T-helper 2 cell treated with Interferon-gamma antibody and Interleukin-4, amounts not matched to agents 5 μg/mL and 100 μg/mL, for 36 hours (primary cell): Measurements from ENCODE around the gene SLC39A11.
"Not testable (repeated sequence)": the region's sequence is repeated elsewhere in the genome, so short reads cannot be mapped to it uniquely, and the experiment has no call there.

Experiments
- DNase-seq: peaks from one replicate; pipeline ENCODE4 v3.0.0; 2021; ENCODE audit warnings: low spot score
- H3K27ac Mint-ChIP-seq: one replicate; pipeline ENCODE4 v1.8.0; 2021; ENCODE audit warnings: mild to moderate bottlenecking, mixed read lengths
- H3K27me3 Mint-ChIP-seq: one replicate; pipeline ENCODE4 v1.8.0; 2021; ENCODE audit warnings: low read depth, mixed read lengths
- H3K36me3 Mint-ChIP-seq: one replicate; pipeline ENCODE4 v1.8.0; 2021; ENCODE audit warnings: low read depth, mixed read lengths
- H3K4me1 Mint-ChIP-seq: one replicate; pipeline ENCODE4 v1.8.0; 2021; ENCODE audit warnings: low read depth, mixed read lengths
- H3K4me3 Mint-ChIP-seq: one replicate; pipeline ENCODE4 v1.8.0; 2022; ENCODE audit warnings: mild to moderate bottlenecking, moderate library complexity, mixed read lengths
- H3K9me3 Mint-ChIP-seq: one replicate; pipeline ENCODE4 v1.8.0; 2021; ENCODE audit warnings: mixed read lengths

Gene SLC39A11

DNA sequence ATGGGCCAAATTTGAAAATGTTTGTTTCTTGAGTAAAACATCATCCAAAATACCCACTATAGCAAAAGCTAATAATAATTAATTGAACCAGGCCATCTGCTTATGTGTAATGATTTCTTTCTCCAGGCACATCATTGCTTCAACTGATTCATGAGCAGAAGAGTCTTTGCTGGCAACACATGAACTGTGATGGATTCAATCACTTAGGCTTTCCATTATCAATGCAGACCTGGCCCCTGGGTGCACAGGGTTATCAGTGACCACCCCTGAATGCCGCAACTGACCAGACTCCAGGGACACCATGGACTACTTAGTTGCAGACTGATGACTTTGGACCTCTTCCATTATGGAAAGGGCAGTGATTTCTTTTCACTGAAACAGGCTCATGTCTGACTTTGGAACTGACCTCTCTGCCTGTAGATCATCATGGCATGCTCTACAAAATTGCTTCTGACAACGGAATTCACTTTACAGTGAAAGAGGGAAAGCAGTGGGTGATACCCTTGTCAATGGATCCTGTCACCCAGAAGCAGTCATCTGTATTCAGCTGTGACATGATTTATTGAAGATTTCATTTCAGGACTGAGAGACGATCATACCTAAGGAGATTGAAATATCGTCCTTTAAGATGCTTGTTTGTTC, 448.8 kb downstream of the SLC39A11 start:
- DNase-seq, result no peak
- H3K27me3 Mint-ChIP-seq, result peaks cover 3% of the 10 kb centered on the region

DNA sequence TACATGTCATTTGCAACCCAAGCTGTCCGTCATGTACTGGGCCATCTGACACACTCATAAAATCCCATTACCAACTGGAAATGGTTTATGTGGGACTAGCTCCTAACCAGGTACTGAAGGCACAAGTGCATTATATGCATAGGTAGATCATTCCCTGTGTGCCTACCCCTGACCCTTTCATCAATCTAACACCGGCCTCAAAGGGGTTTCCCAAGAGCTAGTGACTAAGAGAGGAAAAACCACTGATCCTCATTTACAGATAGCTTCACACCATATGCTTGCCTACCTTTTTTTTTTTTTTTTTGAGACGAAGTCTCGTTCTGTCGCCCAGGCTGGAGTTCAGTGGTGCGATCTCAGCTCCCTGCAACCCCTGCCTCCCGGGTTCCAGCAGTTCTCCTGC, 449.8 kb downstream of the SLC39A11 start:
- no peaks in the 10 kb centered on the region for H3K9me3 Mint-ChIP-seq
- no peak overlapping the region for H3K4me3 Mint-ChIP-seq
- no peak overlapping the region for H3K27ac Mint-ChIP-seq
- no peak for DNase-seq
- H3K27me3 Mint-ChIP-seq, result peaks cover 3% of the 10 kb centered on the region
- no peaks in the 10 kb centered on the region for H3K4me1 Mint-ChIP-seq
- H3K36me3 Mint-ChIP-seq, result no peaks in the 10 kb centered on the region

More for the DNA sequence above, 448.8 kb downstream of the SLC39A11 start:
- Mint-ChIP-seq H3K4me3 (no peak overlapping the region), H3K4me1 (no peaks in the 10 kb centered on the region), H3K27ac (no peak overlapping the region), H3K9me3 (no peaks in the 10 kb centered on the region), H3K36me3 (no peaks in the 10 kb centered on the region)

DNA sequence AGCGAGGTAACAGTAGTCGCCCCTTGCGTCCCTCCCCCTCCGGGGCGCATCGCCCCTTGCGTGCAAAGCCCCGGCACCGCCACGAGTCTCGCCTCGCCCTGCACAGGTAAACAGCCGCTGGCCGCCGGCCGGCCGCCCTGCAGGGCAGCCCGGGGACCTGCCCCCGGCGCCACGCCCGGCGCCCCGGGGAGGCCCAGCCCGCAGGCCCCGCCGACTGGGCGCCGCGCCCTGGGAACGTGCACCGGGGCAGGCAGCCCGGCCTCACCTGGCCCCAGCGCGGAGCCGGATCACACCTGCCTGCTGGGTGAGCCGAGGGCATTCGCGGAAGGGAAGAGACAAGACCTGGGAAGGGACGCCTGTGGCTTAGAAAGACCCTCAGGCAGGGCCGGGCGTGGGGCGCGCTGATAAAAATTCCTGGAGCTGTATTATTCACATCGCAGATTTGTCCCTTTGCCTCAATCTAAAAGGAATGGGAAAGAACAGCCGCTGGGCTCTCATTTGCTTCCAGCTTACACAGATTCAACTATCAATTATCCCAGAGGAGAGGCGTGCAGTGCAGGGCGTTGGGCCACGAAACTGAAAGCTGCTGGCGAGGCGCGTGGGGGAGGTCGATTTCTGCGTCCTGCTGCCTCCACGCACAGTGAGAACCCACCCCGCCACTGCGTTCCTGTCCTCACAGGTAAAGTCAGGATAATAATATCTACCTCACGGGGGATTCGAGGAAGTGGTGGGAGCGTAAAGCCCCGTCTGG, 451.9 kb downstream of the SLC39A11 start:
- no peaks in the 10 kb centered on the region for H3K4me1 Mint-ChIP-seq
- H3K27me3 Mint-ChIP-seq, result peaks cover 9% of the 10 kb centered on the region
- no peak overlapping the region for H3K27ac Mint-ChIP-seq
- no peaks in the 10 kb centered on the region for H3K36me3 Mint-ChIP-seq
- H3K9me3 Mint-ChIP-seq, result no peaks in the 10 kb centered on the region
- no peak for DNase-seq
- no peak overlapping the region for H3K4me3 Mint-ChIP-seq

DNA sequence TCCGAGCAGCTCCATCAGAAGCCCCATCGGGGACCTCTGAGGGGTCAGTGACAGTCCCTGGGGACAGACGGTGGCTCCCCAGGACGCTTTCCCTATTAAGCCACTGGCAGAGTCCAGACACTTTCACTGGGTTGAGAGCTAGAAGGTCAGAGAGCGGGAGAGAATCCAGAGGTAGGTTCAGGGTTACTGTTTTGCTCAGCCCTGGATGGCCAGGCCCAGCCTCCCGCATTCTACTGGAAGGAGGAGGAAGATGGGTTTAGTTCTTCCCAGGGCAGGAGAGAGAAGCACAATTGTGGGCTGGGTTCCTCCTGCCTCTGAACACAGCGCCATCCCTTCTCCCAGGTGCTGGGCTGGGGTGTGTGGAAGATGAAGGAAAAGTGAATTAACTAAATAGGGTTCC, 452.8 kb downstream of the SLC39A11 start:
- Mint-ChIP-seq H3K27ac (no peak overlapping the region), H3K4me1 (peaks cover 8% of the 10 kb centered on the region), H3K9me3 (no peaks in the 10 kb centered on the region), H3K27me3 (peaks cover 9% of the 10 kb centered on the region), H3K36me3 (no peaks in the 10 kb centered on the region), H3K4me3 (no peak overlapping the region)
- no peak for DNase-seq

DNA sequence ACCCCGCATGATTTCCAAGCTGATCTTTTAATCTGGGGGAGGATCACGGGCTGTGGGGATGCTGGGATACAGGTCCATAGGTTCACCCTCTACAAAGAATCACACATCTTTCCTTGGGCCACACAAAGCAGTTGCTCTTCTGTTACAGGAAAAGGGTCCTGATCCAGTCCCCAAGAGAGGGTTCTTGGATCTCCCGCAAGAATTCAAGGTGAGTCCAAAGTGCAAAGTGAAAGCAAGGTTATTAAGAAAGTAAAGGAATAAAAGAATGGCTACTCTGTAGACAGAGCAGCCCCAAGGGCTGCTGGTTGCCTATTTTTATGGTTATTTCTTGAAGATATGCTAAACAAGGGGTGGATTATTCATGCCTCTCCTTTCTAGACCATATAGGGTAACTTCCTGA, 453.6 kb downstream of the SLC39A11 start:
- not testable (repeated sequence) for DNase-seq, H3K9me3 Mint-ChIP-seq, H3K27ac Mint-ChIP-seq, H3K4me3 Mint-ChIP-seq, H3K36me3 Mint-ChIP-seq
- Mint-ChIP-seq H3K4me1 (peaks cover 14% of the 10 kb centered on the region), H3K27me3 (peaks cover 12% of the 10 kb centered on the region)

DNA sequence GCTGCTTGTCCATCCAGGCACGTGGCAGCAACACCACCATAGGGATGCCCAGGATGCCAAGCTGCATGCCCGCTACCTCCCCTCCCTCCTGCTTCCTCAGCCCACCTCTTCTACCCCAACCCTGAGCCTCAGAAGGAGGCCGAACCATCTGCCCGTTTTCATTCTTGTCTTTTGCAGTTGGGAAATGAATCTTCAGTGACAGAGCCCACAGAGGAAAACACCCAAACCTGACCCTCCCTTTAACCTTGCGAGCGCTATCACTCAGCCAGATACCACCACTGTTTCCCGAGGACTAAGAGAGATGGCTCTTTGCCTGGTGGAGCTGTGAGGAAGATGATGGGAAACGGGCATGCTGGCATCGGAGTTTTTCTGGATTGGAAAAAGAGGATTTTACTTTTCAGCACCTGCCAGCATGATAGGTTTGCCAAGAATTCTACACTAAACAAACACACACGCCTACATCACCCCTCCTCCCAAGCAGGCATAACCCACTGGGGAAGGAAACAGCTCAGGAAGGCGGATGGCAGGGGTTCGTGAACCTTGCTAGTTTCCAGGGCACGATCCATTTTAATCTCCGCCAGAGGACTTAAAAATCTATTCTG, 457.4 kb downstream of the SLC39A11 start:
- Mint-ChIP-seq H3K4me3 (peak overlapping the region; percentile 51), H3K9me3 (no peaks in the 10 kb centered on the region)

DNA sequence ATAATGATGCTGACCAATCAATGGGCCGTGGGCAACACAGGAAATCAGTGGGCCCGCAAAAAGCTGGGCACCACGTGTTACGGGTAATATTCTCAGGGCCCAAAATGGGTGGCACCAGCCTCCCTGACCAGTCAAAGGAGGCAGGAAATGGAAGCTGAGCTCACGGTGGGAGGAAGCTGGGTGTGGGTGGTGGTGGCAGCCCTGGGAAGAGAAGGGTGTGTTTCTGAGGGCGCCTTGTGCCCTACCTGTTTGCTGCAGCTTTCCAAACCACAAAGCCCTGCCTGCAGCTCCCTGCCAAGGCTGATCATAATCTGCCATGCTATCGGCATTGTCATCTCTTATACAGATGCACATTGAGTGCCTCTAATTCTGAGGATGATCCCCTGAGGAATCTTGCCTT, 457.9 kb downstream of the SLC39A11 start:
- Mint-ChIP-seq H3K9me3 (no peaks in the 10 kb centered on the region), H3K4me3 (peak overlapping the region; percentile 51), H3K27me3 (peaks cover 9% of the 10 kb centered on the region), H3K36me3 (no peaks in the 10 kb centered on the region), H3K27ac (peak overlapping the region; percentile 56), H3K4me1 (peaks cover 19% of the 10 kb centered on the region)
- DNase-seq, result no peak

More for the DNA sequence above, 457.4 kb downstream of the SLC39A11 start:
- Mint-ChIP-seq H3K27ac (peak overlapping the region; percentile 56), H3K36me3 (no peaks in the 10 kb centered on the region), H3K4me1 (peaks cover 19% of the 10 kb centered on the region), H3K27me3 (peaks cover 9% of the 10 kb centered on the region)
- DNase-seq, result no peak

DNA sequence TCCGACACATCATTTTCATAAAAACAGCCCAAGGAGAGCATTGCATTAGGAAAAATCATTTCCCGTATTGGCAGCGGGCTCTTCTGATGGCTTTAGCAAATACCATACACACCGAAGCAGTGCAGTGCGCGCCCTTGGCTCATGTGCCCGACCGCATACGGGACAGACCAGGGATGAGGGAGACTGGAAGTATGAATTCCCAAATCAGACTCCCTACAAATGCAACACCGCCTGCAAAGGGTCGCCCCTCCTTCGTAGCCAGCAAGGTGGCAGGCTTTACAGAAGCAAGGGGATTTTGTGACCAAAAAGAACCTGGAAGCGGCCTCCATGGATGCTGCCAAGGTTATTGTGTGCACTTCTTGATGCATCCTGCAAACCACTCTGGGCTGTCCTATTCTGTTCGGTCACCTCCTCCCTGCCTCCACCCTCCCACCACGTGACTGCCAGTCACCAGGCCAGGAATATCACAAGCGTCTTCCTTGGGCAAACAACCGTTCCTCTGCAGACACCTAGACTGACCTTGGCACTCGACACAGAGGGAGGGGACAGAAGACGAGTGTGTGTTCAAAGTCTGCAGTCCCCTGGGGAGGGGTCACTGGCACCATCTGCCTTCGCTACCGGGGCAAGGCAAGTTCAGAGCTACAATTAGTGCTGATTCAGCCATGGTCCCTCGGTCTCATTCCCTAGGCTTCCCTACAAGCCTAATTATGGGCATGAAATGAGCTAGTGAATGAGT, 460.4 kb downstream of the SLC39A11 start:
- Mint-ChIP-seq H3K4me3 (no peak overlapping the region), H3K27ac (no peak overlapping the region), H3K27me3 (peaks cover 22% of the 10 kb centered on the region), H3K4me1 (peaks cover 19% of the 10 kb centered on the region), H3K36me3 (no peaks in the 10 kb centered on the region), H3K9me3 (peaks cover 5% of the 10 kb centered on the region)
- no peak for DNase-seq

DNA sequence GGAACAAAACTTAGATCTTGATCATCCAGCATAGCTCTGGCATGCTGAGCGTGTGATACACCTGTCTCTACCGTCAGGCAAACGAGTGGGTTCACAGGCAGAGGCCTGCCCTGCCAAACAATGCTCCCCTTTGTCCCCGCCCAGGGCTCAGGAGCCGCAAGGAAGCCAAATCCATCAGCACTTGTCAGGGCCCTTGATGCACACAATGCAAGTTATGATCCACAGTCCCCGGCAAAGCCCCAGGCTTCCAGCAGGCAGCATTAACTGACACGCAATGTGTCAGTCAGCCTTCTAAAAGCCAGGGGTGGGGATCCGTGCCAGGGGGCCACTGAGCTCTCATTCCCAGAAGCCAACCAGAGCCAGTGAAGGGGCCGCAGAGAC, 460.9 kb downstream of the SLC39A11 start:
- Mint-ChIP-seq H3K36me3 (no peaks in the 10 kb centered on the region), H3K27me3 (peaks cover 21% of the 10 kb centered on the region), H3K27ac (no peak overlapping the region), H3K4me1 (peaks cover 19% of the 10 kb centered on the region), H3K9me3 (peaks cover 10% of the 10 kb centered on the region), H3K4me3 (no peak overlapping the region)
- DNase-seq, result no peak

DNA sequence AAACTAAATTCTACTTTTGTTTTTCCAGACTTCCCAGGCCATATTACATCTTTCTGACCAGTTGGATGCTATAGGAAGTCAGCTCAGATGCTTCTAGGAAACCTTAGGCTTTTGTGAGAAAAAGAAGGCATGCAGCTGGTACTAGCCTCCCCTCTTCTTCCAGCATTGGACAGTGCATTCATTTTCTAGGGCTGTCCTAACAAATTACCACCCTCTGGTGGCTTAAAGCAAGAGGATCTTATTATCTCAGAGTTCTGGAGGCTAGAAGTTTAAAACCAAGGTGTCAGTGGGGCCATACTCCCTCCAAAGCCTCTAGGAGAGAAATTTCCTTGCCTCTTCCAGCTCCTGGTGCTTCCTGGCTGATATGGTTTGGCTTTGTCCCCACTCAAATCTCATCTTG, 467.8 kb downstream of the SLC39A11 start:
- Mint-ChIP-seq H3K36me3 (no peaks in the 10 kb centered on the region), H3K4me1 (no peaks in the 10 kb centered on the region), H3K4me3 (no peak overlapping the region), H3K9me3 (peaks cover 24% of the 10 kb centered on the region), H3K27me3 (peaks cover 50% of the 10 kb centered on the region), H3K27ac (no peak overlapping the region)
- DNase-seq, result no peak

DNA sequence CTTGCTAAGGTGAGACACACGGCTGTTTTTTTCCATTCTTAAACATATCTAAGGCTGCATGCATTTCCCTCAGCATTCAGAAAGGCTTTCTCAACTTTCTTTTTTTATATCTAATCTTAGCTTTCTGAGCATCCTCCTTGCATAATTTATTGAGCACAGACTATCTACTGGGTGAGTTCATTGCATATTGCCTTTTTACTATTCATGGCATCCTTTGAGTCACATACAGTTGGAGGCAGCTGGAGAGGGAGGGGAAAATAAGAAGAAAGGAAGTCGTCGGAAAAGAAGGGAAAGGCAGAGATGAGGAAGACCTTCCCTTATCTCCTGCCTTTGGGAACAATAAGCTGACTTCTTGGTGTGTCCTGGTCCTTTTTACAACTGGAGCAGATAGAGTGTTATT, 468.3 kb downstream of the SLC39A11 start:
- no peaks in the 10 kb centered on the region for H3K4me1 Mint-ChIP-seq
- peaks cover 51% of the 10 kb centered on the region for H3K27me3 Mint-ChIP-seq
- DNase-seq, result no peak
- no peaks in the 10 kb centered on the region for H3K36me3 Mint-ChIP-seq
- H3K27ac Mint-ChIP-seq, result no peak overlapping the region
- no peak overlapping the region for H3K4me3 Mint-ChIP-seq
- H3K9me3 Mint-ChIP-seq, result peaks cover 24% of the 10 kb centered on the region

DNA sequence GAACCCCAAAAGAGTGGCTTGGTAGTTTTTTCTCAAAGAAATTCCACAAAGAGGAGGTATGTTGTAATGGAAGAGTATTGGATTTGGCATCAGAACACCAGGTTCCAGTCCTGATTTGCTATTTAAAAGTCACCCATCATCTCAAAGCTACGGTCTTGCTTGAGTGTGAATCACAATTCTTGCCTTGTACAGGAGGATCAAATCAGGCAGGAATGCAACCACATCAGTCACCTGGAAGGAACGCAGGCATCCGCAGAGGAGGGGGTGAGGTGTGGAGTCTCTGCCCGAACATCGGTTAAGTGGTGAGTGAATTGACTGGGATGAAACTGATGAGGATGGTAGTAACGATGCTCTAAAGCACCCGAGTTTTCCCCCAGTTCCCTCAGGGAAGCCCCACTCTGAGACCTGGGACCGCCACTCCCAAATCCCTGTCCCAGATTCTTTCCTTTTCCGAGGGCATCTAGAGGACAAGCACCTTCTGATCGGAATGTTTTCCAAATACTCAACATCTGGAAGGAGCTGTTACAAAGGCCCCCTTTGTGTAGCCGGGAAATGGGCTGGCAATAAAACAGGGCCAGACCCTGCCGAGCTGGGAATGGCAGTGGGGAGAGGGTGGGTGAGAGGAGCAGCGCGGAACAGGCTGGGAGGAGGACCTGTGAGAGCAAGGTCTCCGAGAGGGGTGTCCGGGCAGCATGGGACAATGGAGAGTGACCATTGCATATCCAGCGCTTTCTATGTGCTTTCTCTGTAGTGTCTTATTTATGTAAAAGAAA, 469.6 kb downstream of the SLC39A11 start:
- Mint-ChIP-seq H3K27me3 (peaks cover 43% of the 10 kb centered on the region), H3K4me3 (no peak overlapping the region), H3K9me3 (peaks cover 24% of the 10 kb centered on the region), H3K36me3 (no peaks in the 10 kb centered on the region), H3K4me1 (peaks cover 9% of the 10 kb centered on the region), H3K27ac (no peak overlapping the region)
- no peak for DNase-seq

DNA sequence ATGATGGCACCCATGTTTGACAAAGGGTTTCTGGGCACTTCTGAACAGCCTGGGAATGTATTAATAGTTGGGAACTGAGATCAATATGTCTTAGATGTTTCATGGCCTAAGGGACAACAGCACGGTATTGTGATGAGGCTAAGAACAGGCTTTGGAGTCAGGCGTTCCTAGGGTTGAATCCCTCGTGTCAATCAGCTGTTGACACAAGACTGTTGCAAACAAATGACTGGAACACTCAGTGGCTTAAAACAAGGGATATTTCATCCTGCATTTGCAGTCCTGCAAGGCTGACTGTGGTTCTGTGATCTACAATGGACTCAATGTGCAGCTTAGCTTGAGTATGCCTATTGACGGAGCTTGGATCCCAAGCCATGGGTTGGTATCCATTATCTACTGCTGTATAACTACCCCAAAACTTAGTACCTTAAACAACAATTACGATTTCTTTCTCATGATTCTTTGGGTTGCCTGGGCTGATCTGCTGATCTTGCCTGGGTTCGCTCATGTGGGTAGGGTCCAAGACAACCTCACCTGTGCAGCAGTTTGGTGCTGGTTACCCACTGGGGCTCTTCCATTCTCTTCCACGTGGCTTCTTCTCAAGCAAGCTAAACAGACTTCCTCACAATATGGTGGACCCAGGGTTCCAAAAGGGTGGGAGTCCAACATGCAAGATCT, 472.4 kb downstream of the SLC39A11 start:
- Mint-ChIP-seq H3K4me3 (no peak overlapping the region), H3K9me3 (peaks cover under 1% of the 10 kb centered on the region), H3K27me3 (peaks cover 48% of the 10 kb centered on the region), H3K36me3 (no peaks in the 10 kb centered on the region), H3K4me1 (peaks cover 16% of the 10 kb centered on the region), H3K27ac (no peak overlapping the region)
- DNase-seq, result no peak
